HG02884 (cell line): Measurements from ENCODE around the gene OR4E2.
"Not testable (repeated sequence)": the region's sequence is repeated elsewhere in the genome, so short reads cannot be mapped to it uniquely, and the experiment has no call there.

ENCODE experiments used
- ATAC-seq: cut with Tn5 transposase; IDR thresholded peaks from one replicate; pipeline ENCODE4 v1.9.1; 2021; ENCODE audit warnings: mild to moderate bottlenecking, moderate library complexity; ENCODE audit not compliant: unreplicated experiment

Gene OR4E2, protein sequence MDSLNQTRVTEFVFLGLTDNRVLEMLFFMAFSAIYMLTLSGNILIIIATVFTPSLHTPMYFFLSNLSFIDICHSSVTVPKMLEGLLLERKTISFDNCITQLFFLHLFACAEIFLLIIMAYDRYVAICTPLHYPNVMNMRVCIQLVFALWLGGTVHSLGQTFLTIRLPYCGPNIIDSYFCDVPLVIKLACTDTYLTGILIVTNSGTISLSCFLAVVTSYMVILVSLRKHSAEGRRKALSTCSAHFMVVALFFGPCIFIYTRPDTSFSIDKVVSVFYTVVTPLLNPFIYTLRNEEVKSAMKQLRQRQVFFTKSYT

DNA sequence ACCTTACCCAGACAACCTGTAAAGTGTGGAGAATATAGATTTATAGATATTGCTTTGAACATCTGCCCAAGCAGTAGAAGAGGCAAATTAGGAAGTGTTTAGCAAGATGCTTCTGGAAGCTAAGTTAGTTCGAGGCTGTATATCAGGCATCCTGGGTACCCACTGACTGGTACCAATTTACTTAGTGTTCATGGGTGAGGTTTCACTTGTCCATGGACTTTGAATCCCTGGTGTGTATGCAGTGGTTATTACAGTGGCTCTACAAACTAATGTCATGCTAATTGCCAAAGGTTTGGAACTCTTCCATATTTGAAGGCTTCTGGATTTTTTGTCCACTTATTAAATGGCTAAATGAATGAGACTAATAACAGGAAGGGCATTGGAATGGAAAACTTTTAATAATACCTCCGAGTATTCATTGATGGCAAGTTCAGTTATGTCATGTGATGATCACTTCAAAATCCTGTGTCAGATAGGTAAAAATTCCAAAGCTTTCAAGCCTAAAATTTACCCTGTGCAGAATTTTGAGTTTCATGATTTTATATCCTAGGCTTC lies at the start of gene OR4E2:
Gene OR4E2, plus strand, starts transcription at position 505 of the 555 bp plus-strand sequence. CDS start 11,248 bp downstream, outside the sequence.
- no peak for ATAC-seq

DNA sequence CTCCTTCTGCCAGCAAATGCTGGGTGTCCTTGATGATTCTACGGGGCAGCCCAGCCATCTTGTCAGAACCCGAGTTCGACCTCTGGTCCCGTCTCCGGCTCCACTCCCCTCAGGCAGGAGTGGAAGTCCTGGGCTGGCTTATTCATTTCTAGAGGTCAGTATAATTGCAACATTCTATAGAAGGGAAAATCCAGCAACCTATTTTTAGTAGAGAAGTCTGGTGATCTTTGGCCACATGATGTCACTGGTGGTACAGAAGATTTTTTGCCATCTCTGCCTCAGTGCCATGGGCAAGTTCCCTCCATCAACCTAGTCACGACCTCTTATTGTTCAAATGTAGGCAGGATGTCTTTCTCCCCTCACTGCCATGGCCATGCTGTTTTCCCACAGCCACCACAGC lies 41.3 kb upstream of the OR4E2 start:
- no peak for ATAC-seq

DNA sequence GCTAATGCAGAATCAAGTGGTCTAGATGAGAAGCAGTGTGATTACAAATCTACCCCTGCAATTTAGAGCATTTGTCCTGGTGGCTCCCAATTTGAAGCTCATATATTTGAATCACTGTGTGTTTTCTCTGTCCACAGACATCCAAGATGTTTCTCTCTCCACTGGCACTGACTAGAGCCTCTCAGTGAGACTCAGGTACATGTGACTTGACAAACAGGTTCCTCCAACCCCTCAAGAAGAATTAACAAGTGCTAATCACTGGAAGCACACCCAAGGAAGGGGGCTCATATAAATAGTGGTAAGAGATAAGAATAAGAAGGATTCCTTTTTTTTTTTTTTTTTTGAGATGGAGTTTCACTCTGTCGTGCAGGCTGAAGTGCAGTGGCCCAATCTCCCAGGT lies 39.4 kb upstream of the OR4E2 start:
- no peak for ATAC-seq

DNA sequence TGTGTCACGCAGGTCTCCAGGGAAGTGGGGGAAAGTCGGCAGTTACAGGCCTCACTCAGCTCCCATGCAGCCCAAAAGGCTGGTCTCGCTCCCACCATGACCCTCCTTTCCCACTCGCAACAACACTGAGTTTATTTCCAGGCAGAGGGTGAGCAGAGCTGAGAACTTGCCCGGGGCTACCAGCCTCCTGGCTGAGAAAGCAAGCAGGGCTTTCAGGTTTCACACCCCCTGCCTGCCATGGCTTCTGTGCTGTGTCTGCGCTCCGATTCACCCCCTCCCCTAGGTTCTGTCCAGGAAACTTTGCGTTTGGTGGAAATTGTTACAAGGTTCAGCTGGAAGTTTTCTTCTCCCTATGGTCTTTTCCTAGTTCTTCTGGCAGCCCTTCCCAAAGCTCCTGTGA lies 36.0 kb upstream of the OR4E2 start:
- no peak for ATAC-seq

DNA sequence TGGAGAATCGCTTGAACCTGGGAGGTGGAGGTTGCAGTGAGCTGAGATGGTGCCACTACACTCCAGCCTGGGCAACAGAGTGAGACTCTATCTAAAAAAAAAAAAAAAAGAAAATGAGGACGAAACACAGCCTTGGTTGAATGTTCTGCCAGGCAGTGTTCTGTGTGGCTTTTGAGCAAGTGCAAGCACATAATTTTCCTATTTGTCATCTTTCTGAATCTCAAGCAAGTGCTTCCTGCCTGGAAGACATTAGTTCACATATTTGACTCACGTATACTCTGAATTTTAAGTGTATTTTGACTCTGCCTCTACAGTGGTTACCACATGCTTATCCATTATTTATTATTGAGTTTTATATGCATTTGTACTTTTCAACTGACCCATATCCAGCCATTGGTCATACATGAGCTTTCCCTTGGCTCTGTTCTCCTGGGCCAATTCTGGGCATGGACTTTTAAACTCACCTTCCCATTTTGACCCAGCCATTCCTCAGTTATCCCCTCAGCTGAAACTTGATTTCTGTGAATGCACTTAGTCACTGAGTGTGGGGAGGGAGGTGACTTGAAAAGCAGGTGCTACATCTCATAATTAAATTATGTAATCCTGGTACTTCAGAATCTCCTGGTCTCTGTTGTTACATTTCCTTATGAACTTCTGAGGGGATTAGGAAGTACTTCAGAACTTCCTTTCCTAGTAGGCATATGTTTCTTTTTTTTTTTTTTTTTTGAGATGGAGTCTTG lies 27.0 kb upstream of the OR4E2 start:
- ATAC-seq: no peak

DNA sequence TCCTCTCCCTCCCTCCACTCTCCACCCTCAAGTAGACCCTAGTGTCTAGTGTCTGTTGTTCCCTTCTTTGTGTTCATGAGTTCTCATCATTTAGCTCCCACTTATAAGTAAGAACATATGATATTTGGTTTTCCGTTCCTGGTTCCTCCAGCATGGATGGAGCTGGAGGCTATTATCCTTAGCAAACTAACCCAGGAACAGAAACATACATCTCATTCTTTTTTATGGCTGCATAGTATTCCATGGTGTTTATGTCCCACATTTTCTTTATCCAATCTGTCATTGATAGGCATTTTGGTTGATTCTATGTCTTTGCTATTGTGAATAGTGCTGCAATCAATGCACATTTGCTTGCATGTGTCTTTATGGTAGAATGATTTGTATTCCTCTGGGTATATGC lies 23.1 kb upstream of the OR4E2 start:
- not testable (repeated sequence) for ATAC-seq

DNA sequence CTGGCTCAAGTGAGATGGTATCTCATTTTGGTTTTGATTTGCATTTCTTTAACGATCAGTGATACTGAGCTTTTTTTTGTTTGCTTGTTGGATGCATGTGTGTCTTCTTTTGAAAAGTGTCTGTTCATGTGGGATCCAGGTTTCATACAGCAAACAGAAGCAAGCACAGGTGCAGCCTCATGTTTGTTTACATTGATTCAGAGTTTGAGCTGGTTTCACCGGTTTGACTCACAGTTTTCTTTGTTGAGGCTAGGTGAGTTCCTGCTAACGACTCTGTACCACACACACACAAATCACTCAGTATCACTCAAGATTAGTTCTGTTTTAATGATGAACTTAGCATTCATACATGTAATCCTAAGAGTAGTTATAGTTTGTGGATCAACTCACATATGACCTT lies 22.6 kb upstream of the OR4E2 start:
- no peak for ATAC-seq

DNA sequence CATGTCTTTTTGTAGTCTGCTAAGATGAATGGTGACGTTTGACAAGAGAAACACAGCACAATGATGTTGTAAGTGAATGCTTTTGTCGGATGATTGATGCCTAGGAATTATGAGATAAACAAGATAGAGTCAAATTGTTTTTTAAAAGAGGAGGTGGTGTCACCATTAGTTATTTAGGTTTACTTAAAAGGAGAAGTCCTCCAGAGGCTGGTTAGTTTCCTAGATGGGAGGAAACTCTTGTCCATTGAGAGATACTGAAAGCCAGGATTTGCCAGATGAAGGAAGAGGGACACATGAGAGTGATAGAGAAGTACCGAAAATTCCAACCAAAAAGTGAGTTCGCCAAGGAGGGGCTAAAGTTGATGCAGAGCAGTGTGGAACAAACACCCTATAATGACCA lies 18.8 kb upstream of the OR4E2 start, which contains the start of gene OR10G2:
Gene OR10G2, minus strand, starts transcription at position 101 of the 400 bp plus-strand sequence. Its CDS starts 98 bp downstream, at position 3.
- no peak for ATAC-seq

DNA sequence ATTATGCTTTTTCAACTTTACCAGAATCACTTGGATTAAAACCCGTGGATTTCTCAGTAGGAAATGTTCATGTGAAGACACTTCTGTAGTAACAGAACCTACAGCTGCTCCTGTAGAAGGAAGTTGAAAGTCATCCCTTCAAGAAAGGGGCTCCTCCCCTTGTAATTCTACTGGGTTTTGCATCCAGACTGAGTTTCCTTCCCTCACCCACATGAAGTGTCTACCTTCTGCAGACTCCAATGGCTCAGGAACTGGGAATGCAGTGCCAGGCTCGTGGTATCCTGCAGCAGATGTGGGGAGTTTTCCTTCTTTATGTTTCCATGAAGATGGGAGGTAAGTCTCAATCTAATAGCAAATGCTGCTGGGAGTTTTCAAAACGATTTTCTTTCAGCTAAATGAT lies 11.0 kb upstream of the OR4E2 start:
- no peak for ATAC-seq

DNA sequence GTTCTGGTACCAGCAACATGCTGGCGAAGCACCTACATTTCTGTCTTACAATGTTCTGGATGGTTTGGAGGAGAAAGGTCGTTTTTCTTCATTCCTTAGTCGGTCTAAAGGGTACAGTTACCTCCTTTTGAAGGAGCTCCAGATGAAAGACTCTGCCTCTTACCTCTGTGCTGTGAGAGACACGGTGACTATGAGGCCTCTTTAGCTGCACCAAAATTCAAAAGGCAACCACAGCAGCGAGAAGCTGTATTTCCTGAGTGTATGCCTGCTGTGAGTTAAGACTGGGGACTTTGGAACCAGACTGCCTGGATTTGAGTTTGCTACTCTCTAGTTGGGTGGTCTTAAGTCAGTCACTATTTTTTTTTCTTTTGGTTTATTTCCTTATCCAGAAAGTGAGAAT lies 10.2 kb upstream of the OR4E2 start:
- no peak for ATAC-seq

DNA sequence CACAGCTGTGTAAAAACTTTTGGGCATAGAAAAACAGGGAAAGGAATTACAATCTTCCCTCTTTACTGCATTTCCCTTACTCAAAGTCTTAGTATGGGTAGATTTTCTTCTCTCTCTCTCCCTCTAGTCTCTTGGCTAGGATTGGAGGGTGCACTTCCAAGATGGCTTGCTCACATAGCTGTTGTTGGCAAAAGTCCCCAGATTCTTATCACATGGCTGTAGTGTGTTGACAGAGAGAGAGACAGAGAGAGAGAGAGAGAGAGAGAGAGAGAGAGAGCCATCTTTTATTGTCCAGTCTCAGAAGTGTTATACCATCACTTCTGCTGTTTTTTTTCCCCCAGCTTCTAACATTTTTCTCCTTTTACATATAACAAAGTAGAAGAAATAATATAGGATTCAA lies 6.3 kb upstream of the OR4E2 start:
- no peak for ATAC-seq

DNA sequence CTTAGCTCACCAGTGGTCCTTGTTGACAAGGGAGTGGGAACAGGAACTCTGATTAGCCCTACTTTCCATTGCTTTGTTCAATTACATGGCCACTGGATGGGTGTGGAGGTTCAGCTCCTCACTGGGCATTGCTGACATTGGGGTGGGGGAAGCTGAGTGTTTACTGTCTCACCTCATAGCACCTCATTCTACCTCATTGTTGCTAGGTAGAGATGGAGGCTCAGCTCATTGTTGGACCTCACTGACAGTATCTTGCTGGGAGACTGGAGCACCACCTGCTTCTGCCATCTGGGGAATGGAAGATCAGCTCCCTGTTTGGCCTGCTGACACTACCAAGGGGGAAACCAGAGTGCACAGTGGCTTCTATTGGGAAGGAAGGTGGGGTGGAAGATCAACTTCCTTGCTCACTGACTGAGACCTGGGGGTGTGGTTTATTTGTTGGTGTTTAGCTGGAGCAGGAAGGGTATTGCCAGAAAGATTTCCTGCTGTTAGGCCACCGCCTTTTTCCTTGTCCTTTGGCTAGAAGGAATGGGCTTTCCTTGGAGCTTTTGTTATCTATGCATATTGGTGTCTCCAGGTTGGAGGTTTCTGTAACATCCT lies 1.3 kb upstream of the OR4E2 start:
- no peak for ATAC-seq

DNA sequence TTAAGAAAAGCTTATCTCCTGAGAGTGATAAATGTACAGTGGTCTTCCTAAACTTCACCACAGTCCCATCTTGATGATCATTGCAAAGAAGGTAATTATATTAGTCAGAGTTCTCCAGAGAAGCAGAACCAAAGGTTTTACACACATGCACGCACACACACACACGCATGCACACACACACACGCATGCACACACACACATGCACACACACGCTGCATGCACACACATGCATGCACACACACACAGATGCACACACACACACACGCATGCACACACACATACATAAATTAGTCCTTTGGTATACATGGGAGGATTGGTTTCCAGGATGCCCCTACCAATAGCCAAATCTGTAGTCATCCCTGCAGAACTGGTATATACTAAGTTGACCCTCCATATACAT lies 580 bp downstream of the OR4E2 start:
- no peak for ATAC-seq

DNA sequence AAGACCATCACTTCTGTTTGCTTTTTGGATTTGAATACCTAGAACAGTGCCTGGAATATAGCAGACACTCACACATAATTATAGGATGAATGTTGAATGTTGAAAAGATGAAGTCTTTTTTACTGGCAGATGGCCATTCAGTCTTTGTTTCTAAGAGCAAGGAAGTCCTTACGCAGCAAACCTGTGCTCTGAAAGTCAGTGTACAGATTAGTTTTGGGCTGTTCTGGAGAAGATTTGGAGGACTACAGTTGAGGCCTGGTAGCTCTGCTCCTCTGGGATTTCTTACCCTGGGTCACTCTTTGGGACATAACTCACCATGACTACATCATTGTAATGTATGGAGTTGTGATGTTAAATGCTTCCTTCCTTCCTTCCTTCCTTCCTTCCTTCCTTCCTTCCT lies 3.3 kb downstream of the OR4E2 start:
- no peak for ATAC-seq

DNA sequence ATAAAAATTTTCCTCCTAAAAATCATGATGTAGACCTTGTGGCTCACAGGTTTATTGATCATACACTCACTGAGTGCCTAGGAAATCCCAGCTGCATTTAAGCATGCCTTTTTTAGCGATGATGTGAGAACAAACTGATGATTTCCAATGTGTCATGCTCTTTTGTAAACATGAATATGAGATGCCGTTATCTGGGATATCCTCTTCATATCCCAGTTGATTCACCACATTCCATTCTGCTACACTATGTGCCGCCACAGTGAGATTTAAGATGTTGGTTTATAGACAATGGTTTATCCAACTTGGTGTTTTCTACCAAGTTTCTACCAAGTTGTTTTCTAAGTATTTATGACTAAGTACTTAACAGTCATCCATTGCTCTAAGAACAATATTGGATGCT lies 14.7 kb downstream of the OR4E2 start:
- no peak for ATAC-seq

DNA sequence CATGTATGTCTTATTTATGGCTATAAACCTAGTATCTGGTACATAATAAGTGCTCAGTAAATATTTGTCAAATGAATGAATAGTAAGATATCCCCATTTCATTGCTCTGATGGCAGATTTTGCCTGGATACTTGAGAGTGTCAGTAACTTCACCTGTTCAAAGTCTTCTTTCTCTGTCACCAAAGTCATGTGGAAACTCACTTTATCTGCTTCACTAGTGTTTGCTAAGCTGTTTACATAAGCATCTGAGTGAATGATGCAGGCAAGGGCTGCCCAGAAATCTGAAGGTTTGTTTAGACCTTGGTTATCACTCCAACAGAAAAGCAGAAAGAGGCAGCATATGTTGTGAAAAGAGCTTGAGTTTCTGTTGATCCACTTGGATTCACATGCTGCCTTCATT lies 15.6 kb downstream of the OR4E2 start:
- ATAC-seq: no peak

DNA sequence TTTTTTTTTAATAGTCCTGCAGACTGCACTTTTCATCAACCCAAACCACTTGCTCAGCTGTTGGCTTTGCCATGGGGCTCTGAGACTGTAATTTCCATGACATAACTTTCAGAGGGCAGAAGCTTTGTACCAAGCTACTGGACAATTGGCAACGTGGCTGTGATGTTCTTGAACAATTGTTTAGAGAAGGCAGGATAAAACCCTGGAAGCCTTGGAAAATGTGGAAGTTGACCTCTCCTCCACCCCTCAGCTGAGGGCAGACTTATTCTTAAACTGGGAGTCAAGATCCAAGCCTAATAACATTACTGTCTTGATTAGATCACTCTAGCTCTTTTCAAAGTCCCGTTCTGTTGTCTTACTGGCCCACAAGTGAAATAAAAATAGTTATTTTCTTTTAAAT lies 17.7 kb downstream of the OR4E2 start:
- no peak for ATAC-seq

DNA sequence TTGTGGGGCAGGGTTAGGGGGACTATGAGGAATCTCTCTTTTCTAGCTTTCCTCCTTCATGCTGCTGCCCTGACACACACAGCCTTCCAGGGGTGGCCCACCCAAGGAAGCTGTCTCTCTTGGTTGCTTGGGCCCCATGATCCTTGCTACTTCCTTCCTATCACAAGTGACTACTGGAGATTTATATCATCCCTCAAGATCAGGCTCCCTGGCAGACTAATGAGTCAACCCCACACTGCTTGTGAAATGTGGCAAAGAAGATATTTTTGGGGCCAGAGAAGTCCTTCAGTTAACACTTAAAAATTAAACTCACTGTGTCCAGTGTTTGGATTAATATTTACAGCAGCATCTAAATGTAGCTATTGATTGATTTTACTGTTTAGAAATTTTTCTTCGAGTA lies 18.5 kb downstream of the OR4E2 start:
- no peak for ATAC-seq

DNA sequence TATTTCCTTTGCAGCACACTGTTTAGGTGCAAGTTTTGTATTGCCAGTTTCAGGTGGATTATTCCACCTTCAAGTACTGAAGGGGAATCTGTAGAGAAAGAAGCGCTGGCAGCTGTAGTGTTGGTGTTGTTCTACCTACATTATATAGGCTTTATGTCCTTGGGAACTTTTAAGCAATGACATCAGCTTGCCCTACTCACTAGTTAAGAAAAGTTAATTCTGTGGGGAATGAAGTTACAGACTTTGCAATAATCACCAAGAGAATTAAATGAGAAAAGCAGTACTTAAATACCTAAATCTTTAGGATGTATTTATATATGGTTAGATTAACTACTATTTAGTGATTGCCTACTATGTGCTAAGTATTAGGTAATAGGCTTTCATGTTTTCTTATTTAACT lies 20.1 kb downstream of the OR4E2 start, which contains the start of gene OR4E1:
Gene OR4E1, minus strand, starts transcription at position 101 of the 400 bp plus-strand sequence. CDS start 2,883 bp downstream, outside the sequence.
- ATAC-seq: no peak

DNA sequence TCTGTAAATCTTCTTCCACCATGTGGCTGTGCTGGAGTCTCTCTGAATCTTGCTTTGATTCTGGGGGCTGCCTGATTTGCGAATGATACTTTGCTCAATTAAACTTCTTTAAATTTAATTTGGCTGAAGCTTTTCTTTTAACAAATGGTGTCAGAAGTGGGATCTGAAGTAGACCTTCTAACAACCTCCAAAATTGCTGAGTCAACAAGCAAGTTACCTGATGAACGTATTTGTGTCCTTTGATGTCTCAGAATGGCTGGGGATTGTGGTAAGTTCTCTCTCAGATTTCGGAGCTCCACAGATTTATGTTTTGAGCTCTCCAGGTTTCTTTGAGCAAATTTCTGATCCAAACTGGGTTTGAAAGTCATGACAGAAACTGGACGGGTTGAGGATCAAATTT lies 21.9 kb downstream of the OR4E2 start:
- ATAC-seq: no peak

DNA sequence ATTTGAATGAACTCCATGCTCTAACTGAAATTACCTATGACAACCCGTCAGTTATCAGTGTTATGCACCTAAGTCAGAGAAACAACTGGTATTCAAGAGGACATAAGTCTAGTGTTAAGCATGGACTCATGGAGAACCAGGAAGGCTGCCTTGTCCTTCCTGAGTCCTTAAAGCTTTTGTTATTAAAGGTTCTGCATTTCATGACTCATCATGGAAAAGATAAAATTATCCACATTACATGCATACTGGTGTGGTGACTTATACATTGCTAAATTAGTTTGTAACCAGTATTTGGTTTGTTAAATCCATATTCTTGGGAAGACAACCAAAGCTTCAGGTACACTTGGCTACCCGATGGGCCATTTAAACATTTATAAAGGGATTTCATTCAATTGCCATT lies 26.4 kb downstream of the OR4E2 start:
- ATAC-seq: no peak

DNA sequence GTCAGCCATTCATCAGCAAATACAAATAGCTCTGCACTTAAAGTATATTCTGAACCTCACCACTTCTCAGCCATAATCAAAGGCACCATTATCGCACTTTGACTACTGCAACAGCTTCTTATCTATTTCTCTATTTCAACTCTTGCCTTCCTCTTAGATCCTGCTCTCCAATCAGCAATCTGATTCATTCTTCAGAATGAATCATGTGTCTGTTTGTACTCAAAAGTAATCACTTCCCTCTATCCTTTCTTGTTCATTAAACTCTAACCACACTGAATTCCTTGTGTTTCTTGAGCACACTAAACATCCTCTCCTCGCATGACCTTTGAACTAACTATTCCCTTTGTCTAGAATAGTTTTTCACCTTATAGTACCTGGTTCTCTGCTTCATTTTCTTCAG lies 32.8 kb downstream of the OR4E2 start:
- ATAC-seq: no peak
